Mammary epithelial cell (primary cell): ENCODE data around the gene RRAGD.

Experiments used
- CTCF ChIP-seq, 2 donors: IDR thresholded peaks in 1 of 2; conservative IDR thresholded peaks in 1 of 2; 2 replicates each; pipeline ENCODE4 v1.5.1; 2011 to 2012; ENCODE audit warnings: inconsistent platforms in 2 of 2, low read length in 2 of 2, mild to moderate bottlenecking in 2 of 2, control low read depth in 1 of 2, low read depth in 1 of 2; ENCODE audit not compliant: insufficient read depth in 1 of 2; ENCODE audit errors: extremely low read depth in 1 of 2
- EZH2 ChIP-seq: IDR thresholded peaks from 2 replicates; pipeline ENCODE4 v1.6.1; 2012; ENCODE audit warnings: low read length, inconsistent platforms, borderline replicate concordance

GRCh38 chr6:89315249-89315885, 96.7 kb downstream of the RRAGD start, which contains the start of gene GABRR2:
- TF ChIP-seq EZH2 (no peak), CTCF (conservative IDR thresholded peaks at IDR 0.05 in 1 of 2, IDR thresholded peaks at IDR 0.05 in 1 of 2; ENCODE audit: extremely low read depth in 1 of 2, insufficient read depth in 1 of 2, low read depth in 1 of 2, low read length in 2 of 2) (no peak)
